Small intestine (tissue), 7 donors: ENCODE measurements around the gene B3GNT7. TPM values are rescaled to one million over a fixed set of nuclear protein-coding genes. Genes with fewer than 3 reads are reported as not detected.
A peak's percentile ranks its signal among the peaks of the same experiment; 100 is the strongest.

Experiments
- DNase-seq, 2 donors: peaks; one replicate each; pipeline versions ENCODE4 v3.0.0 to v3.0.0-alpha.2; 2013
- FAIRE-seq: peaks from 2 replicates; lab custom pipeline; 2012; peaks lifted over from hg19 to GRCh38; lab: Jason Lieb, UNC
- H3K27ac ChIP-seq, 3 donors: one replicate each; pipeline ENCODE4 v1.5.1; 2013; ENCODE audit warnings: low read length in 2 of 3, mild to moderate bottlenecking in 2 of 3, control low read depth in 1 of 3, inconsistent platforms in 1 of 3, low read depth in 1 of 3, moderate library complexity in 1 of 3
- H3K27me3 ChIP-seq, 3 donors: one replicate each; pipeline ENCODE4 v1.6.1; 2013; ENCODE audit warnings: low read length in 3 of 3, inconsistent platforms in 1 of 3; ENCODE audit not compliant: control insufficient read depth in 3 of 3, insufficient read depth in 3 of 3
- H3K36me3 ChIP-seq, 3 donors: one replicate each; pipeline ENCODE4 v1.6.1; 2013; ENCODE audit warnings: low read length in 3 of 3, inconsistent platforms in 1 of 3, low read depth in 1 of 3, mild to moderate bottlenecking in 1 of 3, moderate library complexity in 1 of 3; ENCODE audit not compliant: control insufficient read depth in 3 of 3, insufficient read depth in 2 of 3
- H3K4me1 ChIP-seq, 3 donors: one replicate each; pipeline ENCODE4 v1.6.1; 2013; ENCODE audit warnings: low read length in 2 of 3, inconsistent platforms in 1 of 3, low read depth in 1 of 3, mild to moderate bottlenecking in 1 of 3, moderate library complexity in 1 of 3; ENCODE audit not compliant: control insufficient read depth in 3 of 3, insufficient read depth in 2 of 3
- H3K4me3 ChIP-seq, 3 donors: one replicate each; pipeline ENCODE4 v1.5.1; 2013; ENCODE audit warnings: low read length in 3 of 3, control low read depth in 1 of 3, inconsistent platforms in 1 of 3, low read depth in 1 of 3, mild to moderate bottlenecking in 1 of 3, moderate library complexity in 1 of 3
- H3K9me3 ChIP-seq, 2 donors: one replicate each; pipeline ENCODE4 v1.6.1; 2013; ENCODE audit warnings: low read depth in 1 of 2, low read length in 1 of 2; ENCODE audit not compliant: control insufficient read depth in 2 of 2, insufficient read depth in 1 of 2
- WGBS, 3 donors: extraction: QIAGEN DNeasy Blood & Tissue Kit; methylation state at CpG; one replicate each; pipeline ENCODE4 v1.1.7; 2013; 5-methylcytosine and 5-hydroxymethylcytosine counted together
- polyA plus RNA-seq, 4 donors: library from polyadenylated mRNA; stranded (reverse) in 3 of 4; unstranded in 1 of 4; fragments of 200-250 nt in 3 of 4; fragments of 120-200 nt in 1 of 4; gene quantifications; one replicate each; pipeline versions ENCODE4 v1.2.1 to v1.2.3, GENCODE V29; 2013
- donor health status: healthy with polysubstance abuse.
- donor health status: control.
- donor health status: control.
- donor health status: Bipolar disorder and iron deficiency.
- donor health status: healthy.

Gene B3GNT7
- polyA plus RNA-seq, 4 donors: 13.8 to 44.6 (median 18.3) TPM

GRCh38 chr2:231360881-231361371 is 34.6 kb upstream of the B3GNT7 start:
- DNase-seq (no peak), FAIRE-seq (no peak)
- H3K9me3 ChIP-seq: no peaks in the 10 kb centered on the region
- no peak overlapping the region for H3K4me3 ChIP-seq
- peaks cover 0 to 20% (median 0%) of the 10 kb centered on the region in 3 donors for H3K4me1 ChIP-seq
- H3K36me3 ChIP-seq: peaks cover 0 to 28% (median 0%) of the 10 kb centered on the region in 3 donors
- WGBS, 3 donors: 94 to 95% (median 95%) methylated on average over 13 of the region's 13 CpGs
- H3K27me3 ChIP-seq: no peaks in the 10 kb centered on the region
- no peak overlapping the region for H3K27ac ChIP-seq

- Histone ChIP-seq H3K4me1 (peaks cover 0 to 24% (median 0%) of the 10 kb centered on the region in 3 donors), H3K4me3 (no peak overlapping the region), H3K27ac (peak overlapping the region in 1 of 3 donors; percentile 61), H3K27me3 (no peaks in the 10 kb centered on the region), H3K36me3 (peaks cover 0 to 27% (median 0%) of the 10 kb centered on the region in 3 donors), H3K9me3 (no peaks in the 10 kb centered on the region)
- no peak for FAIRE-seq
- DNase-seq: peak in 1 of 2 donors; percentile 32
- 67 to 77% (median 75%) methylated on average over 12 of the region's 12 CpGs for WGBS, 3 donors
These were observed 33.6 kb upstream of the B3GNT7 start for GRCh38 chr2:231361701-231362554.

- no peak for DNase-seq
- H3K4me1 ChIP-seq: peaks cover 0 to 24% (median 0%) of the 10 kb centered on the region in 3 donors
- no peak for FAIRE-seq
- no peaks in the 10 kb centered on the region for H3K9me3 ChIP-seq
- H3K27me3 ChIP-seq: no peaks in the 10 kb centered on the region
- H3K36me3 ChIP-seq: peaks cover 0 to 22% (median 0%) of the 10 kb centered on the region in 3 donors
- H3K4me3 ChIP-seq: no peak overlapping the region
- H3K27ac ChIP-seq: peak overlapping the region in 1 of 3 donors; percentile 22
- WGBS, 3 donors: 73 to 82% (median 77%) methylated on average over 9 of the region's 9 CpGs
These were observed 32.8 kb upstream of the B3GNT7 start for GRCh38 chr2:231362555-231363184.

- Histone ChIP-seq H3K4me3 (no peak overlapping the region), H3K4me1 (peaks cover 0 to 24% (median 0%) of the 10 kb centered on the region in 3 donors), H3K27ac (no peak overlapping the region), H3K9me3 (no peaks in the 10 kb centered on the region), H3K27me3 (no peaks in the 10 kb centered on the region), H3K36me3 (peaks cover 0 to 22% (median 0%) of the 10 kb centered on the region in 3 donors)
- 89 to 91% (median 90%) methylated on average over 5 of the region's 5 CpGs for WGBS, 3 donors
- no peak for DNase-seq
- FAIRE-seq: no peak
These were observed 31.4 kb upstream of the B3GNT7 start for GRCh38 chr2:231364061-231364460.

GRCh38 chr2:231364961-231365810 is 30.3 kb upstream of the B3GNT7 start:
- Histone ChIP-seq H3K36me3 (peaks cover 0 to 24% (median 0%) of the 10 kb centered on the region in 3 donors), H3K9me3 (no peaks in the 10 kb centered on the region), H3K27ac (peak overlapping the region in 2 of 3 donors; percentile 77 to 88), H3K27me3 (no peaks in the 10 kb centered on the region), H3K4me1 (peaks cover 0 to 24% (median 0%) of the 10 kb centered on the region in 3 donors), H3K4me3 (no peak overlapping the region)
- WGBS, 3 donors: 22 to 53% (median 38%) methylated on average over 22 of the region's 22 CpGs
- DNase-seq: peak; percentile 87 to 88
- FAIRE-seq: no peak

- FAIRE-seq: no peak
- 95 to 97% (median 96%) methylated on average over 8 of the region's 8 CpGs for WGBS, 3 donors
These were observed 28.3 kb upstream of the B3GNT7 start for GRCh38 chr2:231367178-231367577.

GRCh38 chr2:231369580-231370428 is 25.7 kb upstream of the B3GNT7 start:
- WGBS, 3 donors: 83 to 86% (median 84%) methylated on average over 23 of the region's 23 CpGs
- peaks cover 0 to 27% (median 2%) of the 10 kb centered on the region in 3 donors for H3K4me1 ChIP-seq
- H3K4me3 ChIP-seq: no peak overlapping the region
- FAIRE-seq (no peak), DNase-seq (no peak)
- H3K27me3 ChIP-seq: no peaks in the 10 kb centered on the region
- H3K36me3 ChIP-seq: peaks cover 0 to 16% (median 0%) of the 10 kb centered on the region in 3 donors
- no peaks in the 10 kb centered on the region for H3K9me3 ChIP-seq
- no peak overlapping the region for H3K27ac ChIP-seq

More at GRCh38 chr2:231367178-231367577, 28.3 kb upstream of the B3GNT7 start:
- Histone ChIP-seq H3K9me3 (no peaks in the 10 kb centered on the region), H3K4me1 (peaks cover 0 to 16% (median 0%) of the 10 kb centered on the region in 3 donors), H3K27me3 (no peaks in the 10 kb centered on the region), H3K36me3 (peaks cover 0 to 19% (median 0%) of the 10 kb centered on the region in 3 donors), H3K27ac (no peak overlapping the region), H3K4me3 (no peak overlapping the region)
- no peak for DNase-seq
